H1 (cell line): Measurements from ENCODE around the gene PIGC. TPM values are rescaled to one million over a fixed set of nuclear protein-coding genes. Genes with fewer than 3 reads are reported as not detected.
A peak's percentile ranks its signal among the peaks of the same experiment; 100 is the strongest.

ENCODE experiments used
- BACH1 ChIP-seq: IDR thresholded peaks from 2 replicates; pipeline ENCODE4 v1.6.1; 2012; ENCODE audit warnings: low read length, improper control_type of control experiment
- BCL11A ChIP-seq, 2 experiments: IDR thresholded peaks; one replicate each; pipeline ENCODE4 v1.6.1; 2011; ENCODE audit warnings: low read depth in 2 of 2, low read length in 2 of 2, mild to moderate bottlenecking in 2 of 2
- CBX8 ChIP-seq: fragments of 300-800, 300-1000 bp; sonication (generic); IDR thresholded peaks from 2 replicates; pipeline ENCODE4 v1.7.1; 2016; ENCODE audit warnings: low read depth, low read length, borderline replicate concordance
- CREB1 ChIP-seq: IDR thresholded peaks from 2 replicates; pipeline ENCODE4 v1.6.1; 2012; ENCODE audit warnings: inconsistent platforms
- CTCF ChIP-seq, 3 experiments: IDR thresholded peaks; 1 replicate in 2 of 3; 2 replicates in 1 of 3; pipeline versions ENCODE4 v1.5.1 to v1.6.1; 2011; ENCODE audit warnings: low read length in 3 of 3, mild to moderate bottlenecking in 3 of 3, inconsistent platforms in 2 of 3, low read depth in 1 of 3, moderate library complexity in 1 of 3; ENCODE audit not compliant: insufficient read depth in 1 of 3; ENCODE audit errors: control extremely low read depth in 1 of 3
- HDAC2 ChIP-seq, 2 experiments: fragments of 300-600 bp in 1 of 2; sonication (generic) in 1 of 2; IDR thresholded peaks; 2 replicates each; pipeline ENCODE4 v1.6.1; 2011 to 2012; ENCODE audit warnings: low read depth in 2 of 2, low read length in 2 of 2, mild to moderate bottlenecking in 2 of 2, moderate library complexity in 2 of 2, borderline replicate concordance in 1 of 2, inconsistent platforms in 1 of 2
- HDAC6 ChIP-seq: IDR thresholded peaks from one replicate; pipeline ENCODE4 v1.7.1; 2012; ENCODE audit warnings: low read depth, mild to moderate bottlenecking, inconsistent platforms, low read length, moderate library complexity
- JUND ChIP-seq: IDR thresholded peaks from 2 replicates; pipeline ENCODE4 v1.6.1; 2011; ENCODE audit warnings: mild to moderate bottlenecking, improper control_type of control experiment, low read length
- KDM4A ChIP-seq: IDR thresholded peaks from one replicate; pipeline ENCODE4 v1.7.1; 2012; ENCODE audit warnings: low read depth, mild to moderate bottlenecking, moderate library complexity, low read length, inconsistent platforms; ENCODE audit not compliant: severe bottlenecking
- KDM5A ChIP-seq: fragments of 200-600 bp; IDR thresholded peaks from 2 replicates; pipeline ENCODE4 v1.7.1; 2012; ENCODE audit warnings: mild to moderate bottlenecking, low read length, inconsistent platforms, mixed read lengths
- MAFK ChIP-seq: IDR thresholded peaks from 2 replicates; pipeline ENCODE4 v1.6.1; 2012; ENCODE audit warnings: low read depth, mild to moderate bottlenecking, improper control_type of control experiment, low read length
- NRF1 ChIP-seq: IDR thresholded peaks from 2 replicates; pipeline ENCODE4 v1.6.1; 2011; ENCODE audit warnings: mild to moderate bottlenecking, low read depth, low read length, improper control_type of control experiment
- PHF8 ChIP-seq: fragments of 200-600 bp; sonication (generic); conservative IDR thresholded peaks from 2 replicates; pipeline ENCODE4 v1.7.1; 2012; ENCODE audit warnings: low read depth, mild to moderate bottlenecking, inconsistent platforms, low read length, moderate library complexity
- POU5F1 ChIP-seq: IDR thresholded peaks from 2 replicates; pipeline ENCODE4 v1.6.1; 2011; ENCODE audit warnings: low read depth, mild to moderate bottlenecking, low read length, moderate library complexity
- SAP30 ChIP-seq: fragments of 300-600 bp; sonication (generic); IDR thresholded peaks from 2 replicates; pipeline ENCODE4 v1.7.1; 2012; ENCODE audit warnings: low read length, moderate library complexity, mild to moderate bottlenecking, inconsistent platforms; ENCODE audit not compliant: insufficient read depth, insufficient replicate concordance
- SRF ChIP-seq: IDR thresholded peaks from 2 replicates; pipeline ENCODE4 v1.6.1; 2011; ENCODE audit warnings: mild to moderate bottlenecking, low read depth, low read length, moderate library complexity
- SUZ12 ChIP-seq: fragments of 200-600 bp; sonication (generic); IDR thresholded peaks from 2 replicates; pipeline ENCODE4 v1.6.1; 2012; ENCODE audit warnings: mild to moderate bottlenecking, inconsistent platforms, low read length, moderate library complexity, mixed read lengths
- TAF1 ChIP-seq: IDR thresholded peaks from 2 replicates; pipeline ENCODE4 v1.6.1; 2011; ENCODE audit warnings: mild to moderate bottlenecking, low read depth, low read length
- TAF7 ChIP-seq: optimal IDR thresholded peaks from 2 replicates; pipeline ENCODE3; 2011; ENCODE audit warnings: low read depth, mild to moderate bottlenecking, inconsistent platforms, low read length, moderate library complexity, borderline replicate concordance
- USF2 ChIP-seq: IDR thresholded peaks from 2 replicates; pipeline ENCODE4 v1.6.1; 2011; ENCODE audit warnings: low read length, improper control_type of control experiment
- YY1 ChIP-seq: IDR thresholded peaks from 2 replicates; pipeline ENCODE4 v1.6.1; 2011; ENCODE audit warnings: low read depth, mild to moderate bottlenecking, low read length
- polyA plus RNA-seq, 7 experiments: library from polyadenylated mRNA; depleted of rRNA in 3 of 7; stranded (reverse) in 5 of 7; unstranded in 2 of 7; fragments of >200 nt in 5 of 7; fragments of 200-250 nt in 2 of 7; gene quantifications; 1 replicate in 5 of 7; 2 replicates in 1 of 7; 4 replicates in 1 of 7; pipeline versions ENCODE4 v1.2.1 to v1.2.3, GENCODE V29; 2011 to 2013; ENCODE audit warnings: missing spikeins in 2 of 7, mixed read lengths in 2 of 7
- total RNA-seq: library from RNA; stranded (reverse); fragmentation: NEBNext Ultra II Directional; extraction: Animal tissue kit (Norgen Biotek cat#: 25700); gene quantifications from 2 replicates; pipeline ENCODE4 v1.2.1, GENCODE V29; 2021

PIGC gene
- total and polyA plus RNA-seq, 2 of the 8 experiments (the other 6 are each of a cell fraction or from before 2014, with no cell fraction given): 21.0 to 39.3 TPM

GRCh38 chr1:172443666-172444453 is at the start of gene PIGC (continued):
- TF ChIP-seq BCL11A (IDR thresholded peaks at IDR 0.05; ENCODE audit: low read depth in 2 of 2, low read length in 2 of 2) (no peak), KDM4A (peak; percentile 91), JUND (no peak), HDAC2 (IDR thresholded peaks at IDR 0.05; ENCODE audit: borderline replicate concordance in 1 of 2, low read depth in 2 of 2, low read length in 2 of 2) (no peak; a peak in 1 of 4 replicates), TAF1 (peak; percentile 80), KDM5A (no peak), TAF7 (peak; percentile 44), BACH1 (no peak), PHF8 (peak; percentile 77), CTCF (IDR thresholded peaks at IDR 0.05; ENCODE audit: control extremely low read depth in 1 of 3, insufficient read depth in 1 of 3, low read depth in 1 of 3, low read length in 3 of 3) (peak; percentile 91 to 97 (median 93)), SRF (no peak), HDAC6 (no peak), CREB1 (no peak), POU5F1 (no peak), CBX8 (no peak), SAP30 (no peak), NRF1 (no peak), YY1 (peak; percentile 87; the same call in 1 of the 2 replicates), SUZ12 (no peak), USF2 (no peak), MAFK (no peak)
